ENCODE measurements around the gene TEKTIP1.

DNA sequence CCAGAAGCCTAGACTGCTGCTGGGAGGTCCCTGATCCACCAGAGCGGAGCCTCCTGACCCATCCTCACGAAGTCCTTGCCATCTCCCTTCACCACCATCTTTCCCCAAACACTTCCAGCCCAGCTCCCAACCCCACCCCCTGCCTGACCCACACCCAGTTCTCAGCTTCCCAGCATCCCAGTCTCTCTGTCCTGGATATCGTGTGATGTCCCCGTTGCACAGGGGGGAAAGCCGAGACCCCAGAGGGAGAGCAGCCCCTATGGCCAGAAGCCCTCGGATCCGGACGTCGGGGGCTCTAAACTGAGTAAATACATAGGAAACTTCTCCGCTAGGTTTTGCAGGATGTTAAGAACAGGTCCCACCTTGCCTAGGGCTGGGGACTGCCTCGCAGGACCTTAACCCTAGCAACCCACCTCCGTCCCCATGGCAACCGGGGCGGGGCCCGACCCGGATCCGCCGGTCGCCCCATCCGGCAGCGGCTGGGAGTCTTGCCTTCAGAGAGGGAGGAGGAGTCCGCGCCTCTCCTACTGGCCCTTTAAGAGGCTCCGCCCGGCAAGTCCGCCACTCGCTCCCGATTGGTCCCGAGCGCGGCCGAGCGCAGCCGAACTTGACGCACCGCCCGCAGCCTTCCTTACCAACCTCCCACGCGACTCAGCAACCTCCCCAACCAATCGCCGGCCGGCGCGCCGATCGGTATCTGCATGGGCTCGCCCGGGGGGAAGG, 33.3 kb downstream of the TEKTIP1 start:
- TF ChIP-seq, protein P1, sequence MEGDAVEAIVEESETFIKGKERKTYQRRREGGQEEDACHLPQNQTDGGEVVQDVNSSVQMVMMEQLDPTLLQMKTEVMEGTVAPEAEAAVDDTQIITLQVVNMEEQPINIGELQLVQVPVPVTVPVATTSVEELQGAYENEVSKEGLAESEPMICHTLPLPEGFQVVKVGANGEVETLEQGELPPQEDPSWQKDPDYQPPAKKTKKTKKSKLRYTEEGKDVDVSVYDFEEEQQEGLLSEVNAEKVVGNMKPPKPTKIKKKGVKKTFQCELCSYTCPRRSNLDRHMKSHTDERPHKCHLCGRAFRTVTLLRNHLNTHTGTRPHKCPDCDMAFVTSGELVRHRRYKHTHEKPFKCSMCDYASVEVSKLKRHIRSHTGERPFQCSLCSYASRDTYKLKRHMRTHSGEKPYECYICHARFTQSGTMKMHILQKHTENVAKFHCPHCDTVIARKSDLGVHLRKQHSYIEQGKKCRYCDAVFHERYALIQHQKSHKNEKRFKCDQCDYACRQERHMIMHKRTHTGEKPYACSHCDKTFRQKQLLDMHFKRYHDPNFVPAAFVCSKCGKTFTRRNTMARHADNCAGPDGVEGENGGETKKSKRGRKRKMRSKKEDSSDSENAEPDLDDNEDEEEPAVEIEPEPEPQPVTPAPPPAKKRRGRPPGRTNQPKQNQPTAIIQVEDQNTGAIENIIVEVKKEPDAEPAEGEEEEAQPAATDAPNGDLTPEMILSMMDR (IDR thresholded peaks at IDR 0.05), result no peak
- TF ChIP-seq, protein P2, sequence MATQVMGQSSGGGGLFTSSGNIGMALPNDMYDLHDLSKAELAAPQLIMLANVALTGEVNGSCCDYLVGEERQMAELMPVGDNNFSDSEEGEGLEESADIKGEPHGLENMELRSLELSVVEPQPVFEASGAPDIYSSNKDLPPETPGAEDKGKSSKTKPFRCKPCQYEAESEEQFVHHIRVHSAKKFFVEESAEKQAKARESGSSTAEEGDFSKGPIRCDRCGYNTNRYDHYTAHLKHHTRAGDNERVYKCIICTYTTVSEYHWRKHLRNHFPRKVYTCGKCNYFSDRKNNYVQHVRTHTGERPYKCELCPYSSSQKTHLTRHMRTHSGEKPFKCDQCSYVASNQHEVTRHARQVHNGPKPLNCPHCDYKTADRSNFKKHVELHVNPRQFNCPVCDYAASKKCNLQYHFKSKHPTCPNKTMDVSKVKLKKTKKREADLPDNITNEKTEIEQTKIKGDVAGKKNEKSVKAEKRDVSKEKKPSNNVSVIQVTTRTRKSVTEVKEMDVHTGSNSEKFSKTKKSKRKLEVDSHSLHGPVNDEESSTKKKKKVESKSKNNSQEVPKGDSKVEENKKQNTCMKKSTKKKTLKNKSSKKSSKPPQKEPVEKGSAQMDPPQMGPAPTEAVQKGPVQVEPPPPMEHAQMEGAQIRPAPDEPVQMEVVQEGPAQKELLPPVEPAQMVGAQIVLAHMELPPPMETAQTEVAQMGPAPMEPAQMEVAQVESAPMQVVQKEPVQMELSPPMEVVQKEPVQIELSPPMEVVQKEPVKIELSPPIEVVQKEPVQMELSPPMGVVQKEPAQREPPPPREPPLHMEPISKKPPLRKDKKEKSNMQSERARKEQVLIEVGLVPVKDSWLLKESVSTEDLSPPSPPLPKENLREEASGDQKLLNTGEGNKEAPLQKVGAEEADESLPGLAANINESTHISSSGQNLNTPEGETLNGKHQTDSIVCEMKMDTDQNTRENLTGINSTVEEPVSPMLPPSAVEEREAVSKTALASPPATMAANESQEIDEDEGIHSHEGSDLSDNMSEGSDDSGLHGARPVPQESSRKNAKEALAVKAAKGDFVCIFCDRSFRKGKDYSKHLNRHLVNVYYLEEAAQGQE (IDR thresholded peaks at IDR 0.05; ENCODE audit: insufficient read depth in 1 of 2, low read depth in 2 of 2, low read length in 1 of 2), result no peak
